GM21390 (cell line): ENCODE results near the gene IL13.

Source experiments
- ATAC-seq: cut with Tn5 transposase; IDR thresholded peaks from one replicate; pipeline ENCODE4 v1.9.1; 2021; ENCODE audit not compliant: unreplicated experiment

The IL13 gene

GRCh38 chr5:132655821-132656773 is 1.9 kb upstream of the IL13 start:
- ATAC-seq, result no peak

GRCh38 chr5:132656774-132657355 is 1.1 kb upstream of the IL13 start:
- no peak for ATAC-seq

- no peak for ATAC-seq
Observed at GRCh38 chr5:132658381-132659302, 669 bp downstream of the IL13 start.

- ATAC-seq, result no peak
Observed at GRCh38 chr5:132659598-132660493, 1.9 kb downstream of the IL13 start.

GRCh38 chr5:132661231-132662003 is 3.4 kb downstream of the IL13 start:
- ATAC-seq, result no peak

- no peak for ATAC-seq
Observed at GRCh38 chr5:132662004-132662401, 4.0 kb downstream of the IL13 start.

GRCh38 chr5:132662925-132663770 is 5.2 kb downstream of the IL13 start:
- ATAC-seq, result peak; percentile 63

- peak; percentile 56 for ATAC-seq
Observed at GRCh38 chr5:132663771-132664695, 6.1 kb downstream of the IL13 start.

- ATAC-seq, result no peak
Observed at GRCh38 chr5:132664696-132665209, 6.8 kb downstream of the IL13 start.

- ATAC-seq, result no peak
Observed at GRCh38 chr5:132665574-132666080, 7.7 kb downstream of the IL13 start.

GRCh38 chr5:132666310-132667123 is 8.5 kb downstream of the IL13 start:
- no peak for ATAC-seq

- no peak for ATAC-seq
Observed at GRCh38 chr5:132667309-132667708, 9.3 kb downstream of the IL13 start.

- ATAC-seq, result no peak
Observed at GRCh38 chr5:132667761-132668705, 10.1 kb downstream of the IL13 start.

GRCh38 chr5:132668706-132669454 is 10.9 kb downstream of the IL13 start:
- ATAC-seq, result no peak

GRCh38 chr5:132669455-132669820 is 11.5 kb downstream of the IL13 start:
- ATAC-seq, result no peak
